Activated B cell treated with CpG ODN at 0.5 μM for 24 hours (primary cell): ENCODE measurements around the gene GRIK3. TPM values are rescaled to one million over a fixed set of nuclear protein-coding genes. Genes with fewer than 3 reads are reported as not detected.

Experiments used
- ATAC-seq: fragments of 200-7000 bp; cut with Tn5 transposase; one replicate; pipeline ENCODE4 v1.10.0; 2021; ENCODE audit warnings: low read depth, mild to moderate bottlenecking, moderate library complexity
- CTCF ChIA-PET: fragments of 350-600 bp; sonication (Branson Sonifier 250); formaldehyde crosslinking; loops from one replicate; lab custom pipeline; 2021; ENCODE audit warnings: antibody characterized with exemption; lab: Charles Lee
- POLR2A ChIA-PET: fragments of 350-600 bp; sonication (Branson Sonifier 250); formaldehyde crosslinking; loops from one replicate; lab custom pipeline; 2021; ENCODE audit warnings: antibody characterized with exemption; lab: Charles Lee
- DNase-seq: peaks from one replicate; pipeline ENCODE4 v3.0.0; 2022
- H3K27ac Mint-ChIP-seq: one replicate; pipeline ENCODE4 v1.8.0; 2020; ENCODE audit warnings: mixed read lengths
- H3K27me3 Mint-ChIP-seq: one replicate; pipeline ENCODE4 v1.8.0; 2021; ENCODE audit warnings: mixed read lengths
- H3K36me3 Mint-ChIP-seq: one replicate; pipeline ENCODE4 v1.8.0; 2021; ENCODE audit warnings: low read depth, mixed read lengths
- H3K4me1 Mint-ChIP-seq: one replicate; pipeline ENCODE4 v1.8.0; 2021; ENCODE audit warnings: mixed read lengths
- H3K4me3 Mint-ChIP-seq: one replicate; pipeline ENCODE4 v1.8.0; 2020; ENCODE audit warnings: mild to moderate bottlenecking, mixed read lengths
- H3K9me3 Mint-ChIP-seq: one replicate; pipeline ENCODE4 v1.8.0; 2020; ENCODE audit warnings: mixed read lengths
- intact Hi-C: fragments of 100-400 bp; cut with micrococcal nuclease; formaldehyde crosslinking; loops from one replicate; pipeline ENCODE4 v1.15.1; 2024
- total RNA-seq: library from RNA; stranded (reverse); gene quantifications from 2 replicates; pipeline ENCODE4 v1.2.3, GENCODE V29; 2022
- TF ChIP-seq, protein P1 (sequence below): fragments of 200-600 bp; IDR thresholded peaks from one replicate; pipeline ENCODE4 v1.8.0; 2022; ENCODE audit warnings: antibody characterized with exemption, mild to moderate bottlenecking

GRIK3 gene
- total RNA-seq, 1 donor from 2014 or later, result 0.35 TPM

DNA sequence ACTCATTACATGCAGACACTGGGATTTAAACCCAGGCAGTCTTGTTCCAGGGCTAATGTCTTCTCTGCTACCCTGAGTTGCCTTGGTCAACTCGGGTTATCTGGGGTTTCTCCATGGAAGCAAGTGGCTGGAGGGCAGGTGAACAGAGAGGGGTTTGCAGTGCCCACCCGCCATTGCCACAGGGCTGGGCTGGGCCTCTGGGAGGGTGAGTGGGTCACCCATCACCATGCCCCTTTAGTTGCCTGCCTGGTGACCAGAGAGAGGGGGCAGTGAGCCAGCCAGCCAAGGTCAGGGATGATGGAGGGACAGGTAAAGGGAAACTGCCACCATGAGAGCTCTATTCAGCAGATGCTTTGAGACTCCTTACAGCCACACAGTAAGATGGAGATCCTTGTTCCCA is 53.2 kb downstream of the GRIK3 start:
- Mint-ChIP-seq H3K36me3 (no peaks in the 10 kb centered on the region), H3K9me3 (no peaks in the 10 kb centered on the region), H3K4me3 (no peak overlapping the region), H3K27me3 (peaks cover 20% of the 10 kb centered on the region), H3K27ac (no peak overlapping the region), H3K4me1 (no peaks in the 10 kb centered on the region)
- intact Hi-C loops, result no loop called here
- ChIA-PET POLR2A (no interaction called here), CTCF (no interaction called here)
- TF ChIP-seq, protein P1, sequence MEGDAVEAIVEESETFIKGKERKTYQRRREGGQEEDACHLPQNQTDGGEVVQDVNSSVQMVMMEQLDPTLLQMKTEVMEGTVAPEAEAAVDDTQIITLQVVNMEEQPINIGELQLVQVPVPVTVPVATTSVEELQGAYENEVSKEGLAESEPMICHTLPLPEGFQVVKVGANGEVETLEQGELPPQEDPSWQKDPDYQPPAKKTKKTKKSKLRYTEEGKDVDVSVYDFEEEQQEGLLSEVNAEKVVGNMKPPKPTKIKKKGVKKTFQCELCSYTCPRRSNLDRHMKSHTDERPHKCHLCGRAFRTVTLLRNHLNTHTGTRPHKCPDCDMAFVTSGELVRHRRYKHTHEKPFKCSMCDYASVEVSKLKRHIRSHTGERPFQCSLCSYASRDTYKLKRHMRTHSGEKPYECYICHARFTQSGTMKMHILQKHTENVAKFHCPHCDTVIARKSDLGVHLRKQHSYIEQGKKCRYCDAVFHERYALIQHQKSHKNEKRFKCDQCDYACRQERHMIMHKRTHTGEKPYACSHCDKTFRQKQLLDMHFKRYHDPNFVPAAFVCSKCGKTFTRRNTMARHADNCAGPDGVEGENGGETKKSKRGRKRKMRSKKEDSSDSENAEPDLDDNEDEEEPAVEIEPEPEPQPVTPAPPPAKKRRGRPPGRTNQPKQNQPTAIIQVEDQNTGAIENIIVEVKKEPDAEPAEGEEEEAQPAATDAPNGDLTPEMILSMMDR, result no peak
- no peak for DNase-seq
- ATAC-seq, result no peak

DNA sequence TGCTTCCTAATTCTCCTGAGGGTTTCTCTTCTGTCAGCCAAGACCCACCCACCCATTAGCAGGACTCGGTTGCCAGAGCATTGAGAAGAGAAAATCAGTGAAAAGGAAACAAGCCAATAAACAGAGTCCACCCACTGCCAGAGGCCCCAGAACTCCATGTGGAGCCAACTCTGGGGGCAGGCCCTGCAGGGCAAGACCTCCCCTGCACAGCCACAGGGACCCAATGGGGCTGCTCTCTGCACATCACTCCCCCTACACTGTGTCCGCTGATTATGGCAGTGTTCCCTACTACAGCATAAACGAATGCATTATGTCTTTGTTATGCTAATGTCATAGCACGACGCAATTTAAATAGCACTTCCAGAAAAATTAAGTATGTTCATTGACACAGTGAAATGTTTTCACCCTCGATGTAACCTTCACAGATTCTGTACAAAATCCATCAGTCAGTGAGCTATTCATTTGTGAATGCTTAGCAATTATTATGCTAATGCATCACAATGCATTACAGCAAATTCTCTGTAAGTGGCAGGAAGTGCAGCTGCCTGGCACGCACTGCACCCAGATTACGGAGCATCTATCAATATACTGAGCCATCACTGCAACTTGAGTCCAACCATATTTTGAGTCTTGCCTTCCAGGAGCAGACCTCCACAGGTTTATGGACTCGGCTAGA is 56.4 kb downstream of the GRIK3 start:
- Mint-ChIP-seq H3K27ac (no peak overlapping the region), H3K36me3 (no peaks in the 10 kb centered on the region), H3K4me1 (no peaks in the 10 kb centered on the region), H3K9me3 (no peaks in the 10 kb centered on the region), H3K27me3 (peaks cover 21% of the 10 kb centered on the region), H3K4me3 (no peak overlapping the region)
- intact Hi-C loops, result no loop called here
- ATAC-seq (no peak), DNase-seq (no peak)
- POLR2A ChIA-PET, result no interaction called here
- TF ChIP-seq, protein P1, result no peak
- CTCF ChIA-PET, result no interaction called here

DNA sequence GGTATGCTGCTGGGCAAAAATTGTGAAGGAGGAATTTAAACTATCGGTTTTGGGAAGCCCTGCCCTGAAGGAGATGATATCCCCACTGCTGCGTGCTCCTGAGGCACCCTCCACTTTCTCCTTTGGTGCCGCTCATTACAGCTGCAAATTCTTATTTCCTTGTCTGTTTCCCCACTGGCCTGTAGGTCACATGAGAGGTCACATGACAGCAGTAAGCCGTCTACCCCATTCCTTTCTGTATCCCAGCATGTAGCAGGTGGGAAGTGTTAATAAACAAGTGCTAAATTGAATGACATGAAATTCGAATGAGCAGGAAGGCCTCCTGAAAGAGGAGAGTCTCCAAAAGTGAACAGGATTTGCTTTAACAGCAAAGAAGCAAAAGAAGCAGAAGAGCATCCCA is 58.7 kb downstream of the GRIK3 start:
- no peaks in the 10 kb centered on the region for H3K36me3 Mint-ChIP-seq
- no peaks in the 10 kb centered on the region for H3K4me1 Mint-ChIP-seq
- ATAC-seq, result no peak
- intact Hi-C loops, result no loop called here
- no peak overlapping the region for H3K27ac Mint-ChIP-seq
- POLR2A ChIA-PET, result no interaction called here
- peaks cover 13% of the 10 kb centered on the region for H3K27me3 Mint-ChIP-seq
- no peak overlapping the region for H3K4me3 Mint-ChIP-seq
- no peaks in the 10 kb centered on the region for H3K9me3 Mint-ChIP-seq
- CTCF ChIA-PET, result no interaction called here
- TF ChIP-seq, protein P1, result no peak
- no peak for DNase-seq

DNA sequence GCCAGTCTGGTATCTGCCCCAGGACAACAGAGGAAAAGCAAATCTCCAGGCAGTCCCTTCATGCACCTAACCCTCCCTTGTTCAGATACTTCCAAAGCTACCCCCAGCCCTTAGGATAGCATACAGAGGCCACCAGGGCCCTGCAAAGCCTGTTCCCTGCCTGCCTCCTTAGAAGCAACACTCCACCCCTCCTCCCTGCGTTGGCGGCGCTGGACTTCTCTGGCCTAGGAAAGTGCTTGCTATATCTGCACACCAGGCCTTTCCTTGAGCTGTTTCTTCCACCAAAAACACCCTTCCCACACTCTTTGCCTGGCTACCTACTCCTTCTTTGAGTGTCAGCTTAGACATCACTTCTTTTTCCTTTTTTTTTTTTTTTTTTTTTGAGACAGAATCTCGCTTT is 61.3 kb downstream of the GRIK3 start:
- no peak overlapping the region for H3K27ac Mint-ChIP-seq
- ChIA-PET POLR2A (no interaction called here), CTCF (no interaction called here)
- TF ChIP-seq, protein P1, result no peak
- no peak overlapping the region for H3K4me3 Mint-ChIP-seq
- H3K9me3 Mint-ChIP-seq, result no peaks in the 10 kb centered on the region
- ATAC-seq, result no peak
- H3K36me3 Mint-ChIP-seq, result no peaks in the 10 kb centered on the region
- DNase-seq, result no peak
- no peaks in the 10 kb centered on the region for H3K4me1 Mint-ChIP-seq
- peaks cover 13% of the 10 kb centered on the region for H3K27me3 Mint-ChIP-seq
- intact Hi-C loops, result no loop called here

DNA sequence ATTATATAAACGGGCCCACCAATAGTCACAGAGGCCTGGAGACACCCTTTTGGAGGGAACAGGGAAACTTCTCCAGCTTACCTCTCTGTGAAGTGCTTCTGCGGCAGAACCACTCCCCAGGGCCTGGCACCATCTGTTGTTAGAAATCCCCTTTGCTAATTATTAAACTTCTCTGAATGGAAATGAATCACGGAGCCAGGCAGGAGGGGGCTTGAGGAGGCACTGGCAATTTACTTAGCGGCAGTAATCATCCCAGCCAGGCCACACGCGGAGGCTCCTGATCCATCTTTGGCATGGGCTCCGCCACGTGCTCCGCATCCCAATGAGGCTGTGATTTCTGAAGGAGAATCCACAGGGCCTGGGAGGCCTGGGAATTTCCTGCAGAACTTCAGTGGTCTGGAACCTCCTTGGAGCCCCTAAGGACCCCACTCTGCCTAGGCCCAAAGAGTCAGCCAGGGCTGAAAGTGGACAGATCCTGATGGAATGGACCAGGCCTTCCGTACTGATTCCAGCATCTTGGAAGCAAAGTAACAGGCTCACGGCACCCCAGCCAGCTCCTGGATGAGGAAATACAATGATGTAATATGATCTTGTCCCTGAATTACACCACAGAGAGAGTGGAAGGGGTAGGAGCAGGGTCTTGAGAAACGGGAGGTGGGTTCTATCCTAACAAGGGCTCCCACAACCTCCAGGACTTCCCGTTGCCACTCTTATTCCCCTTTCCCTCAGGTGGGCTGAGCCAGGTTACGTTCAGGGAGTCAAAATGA is 62.3 kb downstream of the GRIK3 start:
- intact Hi-C loops, result no loop called here
- no peak overlapping the region for H3K4me3 Mint-ChIP-seq

More for the DNA sequence above, 62.3 kb downstream of the GRIK3 start:
- no peak for DNase-seq
- no peaks in the 10 kb centered on the region for H3K36me3 Mint-ChIP-seq
- H3K27me3 Mint-ChIP-seq, result peaks cover 9% of the 10 kb centered on the region
- TF ChIP-seq, protein P1, result no peak
- no peaks in the 10 kb centered on the region for H3K4me1 Mint-ChIP-seq
- ChIA-PET POLR2A (no interaction called here), CTCF (no interaction called here)
- ATAC-seq, result no peak
- H3K27ac Mint-ChIP-seq, result no peak overlapping the region
- H3K9me3 Mint-ChIP-seq, result no peaks in the 10 kb centered on the region
